Measurements from ENCODE around the gene PNRC1.
"Not testable (repeated sequence)": the region's sequence is repeated elsewhere in the genome, so short reads cannot be mapped to it uniquely, and the experiment has no call there.

PNRC1 gene

DNA sequence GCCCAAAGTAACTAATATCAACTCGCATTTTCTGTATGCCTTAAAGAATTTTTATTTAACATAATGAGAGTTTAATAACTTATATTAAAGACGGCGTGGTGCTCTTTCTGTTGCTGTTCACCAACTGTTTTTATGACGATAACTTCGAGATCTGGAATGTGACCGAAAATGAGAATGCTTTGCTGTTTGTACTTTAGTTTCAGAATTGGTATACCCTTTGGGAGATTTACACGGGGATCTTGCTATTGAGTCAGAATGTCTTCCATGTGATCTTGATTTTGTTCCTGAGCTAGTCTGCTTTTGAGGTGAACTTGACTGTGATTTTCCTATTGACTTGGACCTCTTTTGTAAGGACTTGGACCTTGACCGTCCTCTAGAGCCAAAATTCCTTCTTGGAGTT, 17.9 kb downstream of the PNRC1 start:
- no peak for DNase-seq

GRCh38 chr6:89100114-89100513, 19.6 kb downstream of the PNRC1 start:
- no peak for DNase-seq

DNA sequence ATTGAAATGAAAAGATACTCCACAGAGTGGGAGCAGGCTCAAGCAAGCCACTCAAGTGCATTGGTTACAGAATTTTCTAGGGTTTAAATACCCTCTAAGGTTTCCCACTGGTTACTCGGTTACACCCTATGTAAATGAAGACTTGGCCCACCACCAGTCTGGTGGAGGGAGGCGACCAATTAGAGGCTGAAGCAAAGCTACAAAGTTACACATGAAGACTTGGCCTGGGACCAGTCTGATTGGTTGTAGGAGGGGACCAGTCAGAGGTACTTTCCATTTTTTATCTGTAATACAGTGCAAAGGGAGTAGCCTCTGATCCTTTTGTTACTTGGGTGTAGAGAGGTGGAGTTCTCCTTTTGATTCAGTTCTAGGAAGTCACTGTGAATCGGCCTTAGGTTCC, 29.7 kb downstream of the PNRC1 start:
- DNase-seq: no peak

GRCh38 chr6:89111933-89112332, 31.4 kb downstream of the PNRC1 start:
- no peak for DNase-seq

DNA sequence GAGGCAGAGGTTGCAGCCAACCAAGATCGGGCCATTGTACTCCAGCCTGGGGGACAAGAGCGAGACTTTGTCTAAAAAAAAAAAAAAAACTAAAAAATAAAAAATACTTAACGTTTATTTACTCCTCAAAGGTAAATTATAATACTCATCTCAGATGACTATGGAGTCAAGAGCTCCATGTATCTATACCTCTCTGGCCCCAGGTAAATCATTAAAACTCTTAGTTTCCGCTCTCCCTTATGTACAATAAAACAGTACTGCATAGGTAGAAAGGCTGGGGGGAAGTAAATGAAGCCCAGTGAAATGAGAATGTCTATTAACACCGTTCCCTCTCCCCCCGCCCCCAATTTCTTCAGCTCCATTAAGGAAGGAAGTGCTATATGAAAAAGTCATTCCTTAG, 36.2 kb downstream of the PNRC1 start:
- DNase-seq: no peak

DNA sequence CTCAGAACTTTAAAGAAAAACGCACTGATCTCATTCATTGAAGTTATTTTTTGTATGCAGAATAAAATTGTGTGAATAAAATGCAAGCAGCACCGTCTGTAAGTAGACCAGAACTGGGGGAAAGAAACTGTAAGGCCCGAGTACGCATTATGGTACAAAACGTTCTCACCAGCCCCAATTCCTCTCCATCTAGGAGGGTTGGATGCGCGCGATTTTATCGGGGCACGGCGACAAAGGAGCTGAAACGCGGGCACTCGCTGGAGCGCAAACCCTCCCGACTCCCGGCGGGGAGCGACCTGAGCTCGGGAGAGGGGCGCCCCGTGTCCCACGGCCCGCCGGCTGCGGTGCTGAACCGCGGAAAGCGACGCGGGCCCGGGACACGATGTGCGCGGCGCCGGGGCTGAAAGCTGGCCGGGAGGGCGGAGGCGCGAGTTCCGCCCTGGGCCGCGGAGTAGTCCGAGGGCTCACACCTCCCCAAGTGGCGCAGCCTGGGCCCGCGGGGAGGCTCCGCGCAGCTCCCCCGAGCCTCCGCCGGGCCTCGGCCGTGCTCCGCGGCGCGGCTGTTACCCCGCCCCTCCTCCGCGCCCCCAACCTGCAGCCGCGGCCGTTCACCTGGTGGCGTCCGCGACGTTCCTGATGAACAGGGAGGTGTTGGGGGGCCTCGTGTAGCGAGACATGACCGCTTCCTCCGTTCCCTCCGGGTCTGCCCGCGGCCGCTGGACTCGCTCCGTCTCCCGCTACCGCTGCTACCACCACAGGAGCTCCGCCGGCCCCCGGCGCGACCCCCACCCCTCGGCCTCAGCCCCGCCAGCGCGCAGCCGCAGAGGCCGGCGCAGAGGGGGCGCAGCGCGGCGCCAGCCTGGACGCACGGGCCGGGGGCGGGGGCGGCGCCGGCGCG, 36.9 kb downstream of the PNRC1 start, which contains the start of gene SRSF12:
Gene SRSF12, minus strand, starts transcription at position 861 of the 898 bp plus-strand sequence. Its CDS starts 184 bp downstream, at position 677.
- DNase-seq: peak in 29 of 58 donors; percentile 1 to 74 (median 22)

DNA sequence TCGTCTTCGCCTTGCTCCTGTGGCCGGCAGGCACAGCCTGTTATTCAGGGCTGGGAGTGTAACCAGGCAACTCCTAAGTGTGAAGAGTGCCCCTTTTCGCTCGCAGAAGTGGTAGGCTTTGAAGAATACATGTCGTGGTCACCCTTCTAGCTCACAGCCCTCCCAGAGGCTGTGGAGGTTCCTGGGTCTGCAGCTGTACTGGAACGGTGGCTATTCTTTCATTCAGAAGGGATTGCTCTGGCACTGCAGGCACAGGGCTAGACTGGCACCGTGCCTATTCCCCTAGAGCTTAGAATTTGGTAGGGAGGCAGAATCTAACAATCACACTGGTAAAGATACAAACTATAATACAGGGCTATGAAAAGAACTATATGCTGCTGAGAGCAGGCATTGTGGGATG, 38.4 kb downstream of the PNRC1 start:
- DNase-seq: peak in 19 of 58 donors; percentile 2 to 26 (median 4)

- no peak for DNase-seq
Observed at GRCh38 chr6:89120371-89120770, 39.8 kb downstream of the PNRC1 start.

DNA sequence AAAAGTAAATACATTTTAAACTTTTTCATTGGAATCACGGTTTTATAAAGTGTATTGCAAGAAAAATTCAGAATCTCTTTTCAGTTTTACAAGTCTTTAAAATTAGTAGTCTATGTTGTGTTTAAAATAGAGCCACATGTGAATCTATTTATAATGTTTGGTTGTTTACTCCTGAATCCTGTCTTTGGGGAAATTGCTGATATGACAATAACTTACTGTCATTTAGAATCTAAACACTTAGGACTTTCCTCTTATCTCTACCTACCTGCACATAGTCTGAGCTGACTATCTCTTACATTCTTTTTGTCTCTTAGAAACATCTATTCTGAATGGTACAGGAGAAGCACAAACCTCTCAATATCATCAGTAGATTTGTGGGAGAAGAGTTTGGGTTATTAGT, 41.4 kb downstream of the PNRC1 start:
- DNase-seq: no peak

GRCh38 chr6:89122625-89123024, 42.1 kb downstream of the PNRC1 start:
- peak in 2 of 58 donors; percentile 1 to 19 for DNase-seq

DNA sequence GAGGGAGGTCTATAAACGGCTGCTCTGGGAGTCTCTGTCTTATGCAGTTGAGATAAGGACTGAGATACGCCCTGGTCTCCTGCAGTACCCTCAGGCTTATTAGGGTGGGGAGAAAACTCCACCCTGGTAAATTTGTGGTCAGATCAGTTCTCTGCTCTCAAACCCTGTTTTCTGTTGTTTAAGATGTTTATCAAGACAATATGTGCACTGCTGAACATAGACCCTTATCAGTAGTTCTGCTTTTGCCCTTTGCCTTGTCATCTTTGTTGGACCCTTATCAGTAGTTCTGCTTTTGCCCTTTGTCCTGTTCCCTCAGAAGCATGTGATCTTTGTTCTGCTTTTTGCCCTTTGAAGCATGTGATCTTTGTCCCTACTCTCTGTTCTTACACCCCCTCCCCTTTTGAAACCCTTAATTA, 47.7 kb downstream of the PNRC1 start:
- DNase-seq: not testable (repeated sequence)

DNA sequence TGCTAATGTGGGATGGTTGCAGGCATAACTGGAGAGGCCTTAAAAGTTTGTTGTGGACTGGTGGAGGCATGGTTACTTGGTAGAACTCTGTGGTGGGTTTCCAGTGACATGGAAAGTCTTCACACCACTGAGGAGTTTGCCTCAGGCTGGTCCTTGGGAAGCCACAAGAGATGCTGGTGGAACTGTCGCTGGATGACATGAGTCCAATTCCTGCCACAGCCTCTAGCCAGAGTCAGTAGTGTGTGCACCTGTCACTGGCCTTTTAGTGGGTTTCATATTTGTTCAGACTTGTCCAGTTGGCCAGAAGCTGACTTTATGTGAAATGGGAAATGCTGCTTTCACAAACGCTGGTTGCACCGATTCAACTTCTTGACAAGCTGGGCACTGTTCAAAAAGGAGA, 51.0 kb downstream of the PNRC1 start:
- no peak for DNase-seq

- no peak for DNase-seq
Observed at GRCh38 chr6:89132057-89132456, 51.5 kb downstream of the PNRC1 start.

- DNase-seq: no peak
Observed at GRCh38 chr6:89133981-89134380, 53.4 kb downstream of the PNRC1 start.

GRCh38 chr6:89134723-89135122, 54.2 kb downstream of the PNRC1 start:
- no peak for DNase-seq

Data from anterior cingulate cortex (tissue), 58 donors.